GM19324 (cell line): ENCODE measurements around the gene ALB.

ENCODE experiments used
- ATAC-seq: cut with Tn5 transposase; IDR thresholded peaks from one replicate; pipeline ENCODE4 v1.9.1; 2021; ENCODE audit warnings: mild to moderate bottlenecking, moderate library complexity; ENCODE audit not compliant: unreplicated experiment, low FRiP score

The ALB gene

DNA sequence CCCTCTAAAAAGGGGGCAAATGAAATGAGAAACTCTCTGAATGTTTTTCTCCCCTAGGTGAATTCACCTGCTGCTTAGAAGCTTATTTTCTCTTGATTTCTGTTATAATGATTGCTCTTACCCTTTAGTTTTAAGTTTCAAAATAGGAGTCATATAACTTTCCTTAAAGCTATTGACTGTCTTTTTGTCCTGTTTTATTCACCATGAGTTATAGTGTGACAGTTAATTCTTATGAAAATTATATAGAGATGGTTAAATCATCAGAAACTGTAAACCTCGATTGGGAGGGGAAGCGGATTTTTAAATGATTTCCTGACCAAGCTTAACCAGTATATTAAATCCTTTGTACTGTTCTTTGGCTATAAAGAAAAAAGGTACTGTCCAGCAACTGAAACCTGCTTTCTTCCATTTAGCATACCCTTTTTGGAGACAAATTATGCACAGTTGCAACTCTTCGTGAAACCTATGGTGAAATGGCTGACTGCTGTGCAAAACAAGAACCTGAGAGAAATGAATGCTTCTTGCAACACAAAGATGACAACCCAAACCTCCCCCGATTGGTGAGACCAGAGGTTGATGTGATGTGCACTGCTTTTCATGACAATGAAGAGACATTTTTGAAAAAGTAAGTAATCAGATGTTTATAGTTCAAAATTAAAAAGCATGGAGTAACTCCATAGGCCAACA, 4.2 kb downstream of the ALB start:
- no peak for ATAC-seq

DNA sequence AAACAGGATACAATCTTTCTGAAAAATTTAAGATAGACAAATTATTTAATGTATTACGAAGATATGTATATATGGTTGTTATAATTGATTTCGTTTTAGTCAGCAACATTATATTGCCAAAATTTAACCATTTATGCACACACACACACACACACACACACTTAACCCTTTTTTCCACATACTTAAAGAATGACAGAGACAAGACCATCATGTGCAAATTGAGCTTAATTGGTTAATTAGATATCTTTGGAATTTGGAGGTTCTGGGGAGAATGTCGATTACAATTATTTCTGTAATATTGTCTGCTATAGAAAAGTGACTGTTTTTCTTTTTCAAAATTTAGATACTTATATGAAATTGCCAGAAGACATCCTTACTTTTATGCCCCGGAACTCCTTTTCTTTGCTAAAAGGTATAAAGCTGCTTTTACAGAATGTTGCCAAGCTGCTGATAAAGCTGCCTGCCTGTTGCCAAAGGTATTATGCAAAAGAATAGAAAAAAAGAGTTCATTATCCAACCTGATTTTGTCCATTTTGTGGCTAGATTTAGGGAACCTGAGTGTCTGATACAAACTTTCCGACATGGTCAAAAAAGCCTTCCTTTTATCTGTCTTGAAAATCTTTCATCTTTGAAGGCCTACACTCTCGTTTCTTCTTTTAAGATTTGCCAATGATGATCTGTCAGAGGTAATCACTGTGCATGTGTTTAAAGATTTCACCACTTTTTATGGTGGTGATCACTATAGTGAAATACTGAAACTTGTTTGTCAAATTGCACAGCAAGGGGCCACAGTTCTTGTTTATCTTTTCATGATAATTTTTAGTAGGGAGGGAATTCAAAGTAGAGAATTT, 5.2 kb downstream of the ALB start:
- ATAC-seq = no peak

DNA sequence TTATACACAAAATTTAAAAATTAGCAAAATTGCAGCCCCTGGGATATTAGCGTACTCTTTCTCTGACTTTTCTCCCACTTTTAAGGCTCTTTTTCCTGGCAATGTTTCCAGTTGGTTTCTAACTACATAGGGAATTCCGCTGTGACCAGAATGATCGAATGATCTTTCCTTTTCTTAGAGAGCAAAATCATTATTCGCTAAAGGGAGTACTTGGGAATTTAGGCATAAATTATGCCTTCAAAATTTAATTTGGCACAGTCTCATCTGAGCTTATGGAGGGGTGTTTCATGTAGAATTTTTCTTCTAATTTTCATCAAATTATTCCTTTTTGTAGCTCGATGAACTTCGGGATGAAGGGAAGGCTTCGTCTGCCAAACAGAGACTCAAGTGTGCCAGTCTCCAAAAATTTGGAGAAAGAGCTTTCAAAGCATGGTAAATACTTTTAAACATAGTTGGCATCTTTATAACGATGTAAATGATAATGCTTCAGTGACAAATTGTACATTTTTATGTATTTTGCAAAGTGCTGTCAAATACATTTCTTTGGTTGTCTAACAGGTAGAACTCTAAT, 6.0 kb downstream of the ALB start:
- ATAC-seq = no peak

DNA sequence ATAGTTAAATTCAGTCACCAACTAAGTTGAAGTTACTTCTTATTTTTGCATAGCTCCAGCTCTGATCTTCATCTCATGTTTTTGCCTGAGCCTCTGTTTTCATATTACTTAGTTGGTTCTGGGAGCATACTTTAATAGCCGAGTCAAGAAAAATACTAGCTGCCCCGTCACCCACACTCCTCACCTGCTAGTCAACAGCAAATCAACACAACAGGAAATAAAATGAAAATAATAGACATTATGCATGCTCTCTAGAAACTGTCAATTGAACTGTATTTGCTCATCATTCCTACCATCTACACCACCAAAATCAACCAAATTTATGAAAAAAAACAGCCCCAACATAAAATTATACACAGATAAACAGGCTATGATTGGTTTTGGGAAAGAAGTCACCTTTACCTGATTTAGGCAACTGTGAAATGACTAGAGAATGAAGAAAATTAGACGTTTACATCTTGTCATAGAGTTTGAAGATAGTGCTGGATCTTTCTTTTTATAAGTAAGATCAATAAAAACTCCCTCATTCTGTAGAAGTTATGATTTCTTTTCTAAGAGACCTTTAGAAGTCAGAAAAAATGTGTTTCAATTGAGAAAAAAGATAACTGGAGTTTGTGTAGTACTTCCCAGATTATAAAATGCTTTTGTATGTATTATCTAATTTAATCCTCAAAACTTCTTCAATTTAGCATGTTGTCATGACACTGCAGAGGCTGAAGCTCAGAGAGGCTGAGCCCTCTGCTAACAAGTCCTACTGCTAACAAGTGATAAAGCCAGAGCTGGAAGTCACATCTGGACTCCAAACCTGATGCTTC, 7.0 kb downstream of the ALB start:
- ATAC-seq = no peak

DNA sequence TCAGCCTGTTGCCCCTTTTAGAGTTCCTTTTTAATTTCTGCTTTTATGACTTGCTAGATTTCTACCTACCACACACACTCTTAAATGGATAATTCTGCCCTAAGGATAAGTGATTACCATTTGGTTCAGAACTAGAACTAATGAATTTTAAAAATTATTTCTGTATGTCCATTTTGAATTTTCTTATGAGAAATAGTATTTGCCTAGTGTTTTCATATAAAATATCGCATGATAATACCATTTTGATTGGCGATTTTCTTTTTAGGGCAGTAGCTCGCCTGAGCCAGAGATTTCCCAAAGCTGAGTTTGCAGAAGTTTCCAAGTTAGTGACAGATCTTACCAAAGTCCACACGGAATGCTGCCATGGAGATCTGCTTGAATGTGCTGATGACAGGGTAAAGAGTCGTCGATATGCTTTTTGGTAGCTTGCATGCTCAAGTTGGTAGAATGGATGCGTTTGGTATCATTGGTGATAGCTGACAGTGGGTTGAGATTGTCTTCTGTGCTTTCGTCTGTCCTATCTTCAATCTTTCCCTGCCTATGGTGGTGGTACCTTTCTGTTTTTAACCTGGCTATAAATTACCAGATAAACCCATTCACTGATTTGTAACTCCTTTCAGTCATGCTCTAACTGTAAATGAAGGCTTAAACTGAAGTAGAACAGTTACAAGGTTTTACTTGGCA, 7.8 kb downstream of the ALB start:
- no peak for ATAC-seq

DNA sequence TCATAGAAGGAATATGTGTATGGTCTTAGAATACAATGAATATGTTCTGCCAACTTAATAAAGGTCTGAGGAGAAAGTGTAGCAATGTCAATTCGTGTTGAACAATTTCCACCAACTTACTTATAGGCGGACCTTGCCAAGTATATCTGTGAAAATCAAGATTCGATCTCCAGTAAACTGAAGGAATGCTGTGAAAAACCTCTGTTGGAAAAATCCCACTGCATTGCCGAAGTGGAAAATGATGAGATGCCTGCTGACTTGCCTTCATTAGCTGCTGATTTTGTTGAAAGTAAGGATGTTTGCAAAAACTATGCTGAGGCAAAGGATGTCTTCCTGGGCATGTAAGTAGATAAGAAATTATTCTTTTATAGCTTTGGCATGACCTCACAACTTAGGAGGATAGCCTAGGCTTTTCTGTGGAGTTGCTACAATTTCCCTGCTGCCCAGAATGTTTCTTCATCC, 9.2 kb downstream of the ALB start:
- no peak for ATAC-seq

DNA sequence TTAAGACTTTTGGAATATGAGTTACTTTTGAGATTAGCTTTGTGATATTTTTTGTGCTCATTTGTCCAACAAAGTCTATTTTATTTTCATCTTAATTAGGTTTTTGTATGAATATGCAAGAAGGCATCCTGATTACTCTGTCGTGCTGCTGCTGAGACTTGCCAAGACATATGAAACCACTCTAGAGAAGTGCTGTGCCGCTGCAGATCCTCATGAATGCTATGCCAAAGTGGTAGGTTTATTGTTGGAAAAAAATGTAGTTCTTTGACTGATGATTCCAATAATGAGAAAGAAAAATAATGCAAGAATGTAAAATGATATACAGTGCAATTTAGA, 10.8 kb downstream of the ALB start:
- no peak for ATAC-seq

DNA sequence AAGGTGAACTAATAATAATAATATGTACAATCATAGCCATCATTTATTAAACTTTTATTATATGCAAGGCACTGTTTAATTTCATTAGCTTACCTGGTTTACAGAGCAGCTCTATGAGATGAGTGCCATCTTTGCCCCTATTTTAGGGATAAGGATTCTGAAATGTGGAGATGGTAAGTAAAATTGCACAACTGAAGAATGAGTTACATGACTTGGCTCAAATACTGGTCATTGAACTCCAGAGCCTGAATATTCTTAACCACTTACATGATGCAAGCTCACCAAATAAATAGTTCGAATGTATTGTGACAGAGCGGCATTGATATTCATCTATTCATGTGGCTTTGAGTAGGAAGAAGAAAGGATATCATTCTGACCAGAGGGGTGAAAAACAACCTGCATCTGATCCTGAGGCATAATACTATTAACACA, 11.7 kb downstream of the ALB start:
- no peak for ATAC-seq

DNA sequence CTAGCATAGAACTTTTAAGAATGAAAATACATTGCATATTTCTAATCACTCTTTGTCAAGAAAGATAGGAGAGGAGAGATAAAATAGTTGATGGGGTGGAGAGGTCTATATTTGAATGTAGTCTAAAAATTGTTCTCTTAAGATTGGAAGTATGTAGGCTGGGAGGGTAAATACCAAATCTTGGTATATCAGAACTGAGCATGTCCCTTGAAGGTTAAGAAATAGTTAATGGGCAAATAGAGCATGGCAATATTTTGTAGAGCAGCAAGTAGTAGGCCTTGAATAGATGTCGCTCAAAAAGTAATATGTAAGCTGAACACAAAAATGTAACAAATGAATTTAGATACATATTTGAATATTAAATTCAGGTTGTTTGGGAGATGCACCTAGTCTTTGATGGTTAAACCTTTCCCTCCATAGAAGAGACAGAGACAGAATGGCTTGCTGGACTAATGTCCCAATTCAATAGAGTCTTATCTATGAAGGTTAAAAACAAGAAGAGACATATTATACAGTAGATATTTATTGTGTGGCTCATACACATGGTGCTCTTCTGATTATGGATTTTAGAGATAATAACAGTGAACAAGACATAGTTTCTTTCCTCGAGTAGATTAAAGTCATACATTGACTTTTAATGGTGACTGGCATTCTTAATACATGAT, 12.5 kb downstream of the ALB start:
- ATAC-seq = no peak

DNA sequence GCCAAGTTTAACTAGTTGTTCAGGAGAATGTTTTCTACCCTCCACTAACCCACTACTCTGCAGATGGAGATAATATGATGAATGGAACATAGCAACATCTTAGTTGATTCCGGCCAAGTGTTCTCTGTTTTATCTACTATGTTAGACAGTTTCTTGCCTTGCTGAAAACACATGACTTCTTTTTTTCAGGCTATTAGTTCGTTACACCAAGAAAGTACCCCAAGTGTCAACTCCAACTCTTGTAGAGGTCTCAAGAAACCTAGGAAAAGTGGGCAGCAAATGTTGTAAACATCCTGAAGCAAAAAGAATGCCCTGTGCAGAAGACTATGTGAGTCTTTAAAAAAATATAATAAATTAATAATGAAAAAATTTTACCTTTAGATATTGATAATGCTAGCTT, 13.3 kb downstream of the ALB start:
- ATAC-seq = no peak

DNA sequence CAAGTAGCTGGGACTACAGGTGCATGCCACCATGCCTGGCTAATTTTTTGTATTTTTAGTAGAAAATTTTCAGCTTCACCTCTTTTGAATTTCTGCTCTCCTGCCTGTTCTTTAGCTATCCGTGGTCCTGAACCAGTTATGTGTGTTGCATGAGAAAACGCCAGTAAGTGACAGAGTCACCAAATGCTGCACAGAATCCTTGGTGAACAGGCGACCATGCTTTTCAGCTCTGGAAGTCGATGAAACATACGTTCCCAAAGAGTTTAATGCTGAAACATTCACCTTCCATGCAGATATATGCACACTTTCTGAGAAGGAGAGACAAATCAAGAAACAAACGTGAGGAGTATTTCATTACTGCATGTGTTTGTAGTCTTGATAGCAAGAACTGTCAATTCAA, 13.9 kb downstream of the ALB start:
- no peak for ATAC-seq

DNA sequence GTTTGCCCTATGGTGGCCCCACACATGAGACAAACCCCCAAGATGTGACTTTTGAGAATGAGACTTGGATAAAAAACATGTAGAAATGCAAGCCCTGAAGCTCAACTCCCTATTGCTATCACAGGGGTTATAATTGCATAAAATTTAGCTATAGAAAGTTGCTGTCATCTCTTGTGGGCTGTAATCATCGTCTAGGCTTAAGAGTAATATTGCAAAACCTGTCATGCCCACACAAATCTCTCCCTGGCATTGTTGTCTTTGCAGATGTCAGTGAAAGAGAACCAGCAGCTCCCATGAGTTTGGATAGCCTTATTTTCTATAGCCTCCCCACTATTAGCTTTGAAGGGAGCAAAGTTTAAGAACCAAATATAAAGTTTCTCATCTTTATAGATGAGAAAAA, 14.6 kb downstream of the ALB start:
- no peak for ATAC-seq

DNA sequence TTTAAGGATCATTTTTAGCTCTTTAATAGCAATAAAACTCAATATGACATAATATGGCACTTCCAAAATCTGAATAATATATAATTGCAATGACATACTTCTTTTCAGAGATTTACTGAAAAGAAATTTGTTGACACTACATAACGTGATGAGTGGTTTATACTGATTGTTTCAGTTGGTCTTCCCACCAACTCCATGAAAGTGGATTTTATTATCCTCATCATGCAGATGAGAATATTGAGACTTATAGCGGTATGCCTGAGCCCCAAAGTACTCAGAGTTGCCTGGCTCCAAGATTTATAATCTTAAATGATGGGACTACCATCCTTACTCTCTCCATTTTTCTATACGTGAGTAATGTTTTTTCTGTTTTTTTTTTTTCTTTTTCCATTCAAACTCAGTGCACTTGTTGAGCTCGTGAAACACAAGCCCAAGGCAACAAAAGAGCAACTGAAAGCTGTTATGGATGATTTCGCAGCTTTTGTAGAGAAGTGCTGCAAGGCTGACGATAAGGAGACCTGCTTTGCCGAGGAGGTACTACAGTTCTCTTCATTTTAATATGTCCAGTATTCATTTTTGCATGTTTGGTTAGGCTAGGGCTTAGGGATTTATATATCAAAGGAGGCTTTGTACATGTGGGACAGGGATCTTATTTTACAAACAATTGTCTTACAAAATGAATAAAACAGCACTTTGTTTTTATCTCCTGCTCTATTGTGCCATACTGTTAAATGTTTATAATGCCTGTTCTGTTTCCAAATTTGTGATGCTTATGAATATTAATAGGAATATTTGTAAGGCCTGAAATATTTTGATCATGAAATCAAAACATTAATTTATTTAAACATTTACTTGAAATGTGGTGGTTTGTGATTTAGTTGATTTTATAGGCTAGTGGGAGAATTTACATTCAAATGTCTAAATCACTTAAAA, 15.3 kb downstream of the ALB start:
- no peak for ATAC-seq

DNA sequence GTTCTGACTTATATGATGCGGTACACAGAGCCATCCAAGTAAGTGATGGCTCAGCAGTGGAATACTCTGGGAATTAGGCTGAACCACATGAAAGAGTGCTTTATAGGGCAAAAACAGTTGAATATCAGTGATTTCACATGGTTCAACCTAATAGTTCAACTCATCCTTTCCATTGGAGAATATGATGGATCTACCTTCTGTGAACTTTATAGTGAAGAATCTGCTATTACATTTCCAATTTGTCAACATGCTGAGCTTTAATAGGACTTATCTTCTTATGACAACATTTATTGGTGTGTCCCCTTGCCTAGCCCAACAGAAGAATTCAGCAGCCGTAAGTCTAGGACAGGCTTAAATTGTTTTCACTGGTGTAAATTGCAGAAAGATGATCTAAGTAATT, 16.5 kb downstream of the ALB start:
- no peak for ATAC-seq

DNA sequence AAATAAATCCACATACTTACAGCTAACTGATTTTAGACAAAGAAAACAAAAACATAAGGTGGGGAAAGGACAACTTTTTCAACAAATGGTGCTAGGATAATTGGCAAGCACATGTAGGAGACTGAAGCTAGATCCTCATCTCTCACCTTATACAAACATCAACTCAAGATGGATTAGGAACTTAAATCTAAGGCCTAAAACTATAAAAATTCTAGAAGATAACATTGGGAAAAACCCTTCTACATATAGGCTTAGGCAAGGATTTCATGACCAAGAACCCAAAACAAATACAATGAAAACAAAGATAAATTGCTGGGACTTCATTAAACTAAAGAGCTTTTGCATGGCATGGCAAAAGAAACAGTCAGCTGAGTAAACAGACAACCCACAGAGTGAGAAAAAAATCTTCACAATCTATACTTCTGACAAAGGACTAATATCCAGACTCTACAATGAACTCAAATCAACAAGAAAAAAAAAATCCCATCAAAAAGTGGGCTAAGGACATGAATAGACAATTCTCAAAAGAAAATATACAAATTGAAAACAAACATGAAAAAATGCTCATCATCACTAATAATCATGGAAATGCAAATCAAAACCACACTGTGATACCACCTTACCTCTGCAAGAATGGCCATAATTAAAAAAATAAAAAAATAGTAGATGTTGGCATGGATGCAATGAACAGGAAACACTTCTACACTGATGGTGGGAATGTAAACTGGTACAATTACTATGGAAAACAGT, 17.8 kb downstream of the ALB start:
- ATAC-seq = no peak

DNA sequence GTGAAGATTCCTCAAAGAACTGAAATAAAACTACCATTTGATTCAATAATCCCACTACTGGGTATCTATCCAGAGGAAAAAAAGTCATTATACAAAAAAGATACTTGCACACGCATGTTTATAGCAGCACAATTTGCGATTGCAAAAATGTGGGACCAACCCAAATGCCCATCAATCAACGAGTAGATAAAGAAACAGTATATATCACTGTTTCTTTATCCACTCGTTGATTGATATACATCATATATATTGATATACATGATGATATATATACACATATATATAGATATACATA, 18.3 kb downstream of the ALB start:
- no peak for ATAC-seq

DNA sequence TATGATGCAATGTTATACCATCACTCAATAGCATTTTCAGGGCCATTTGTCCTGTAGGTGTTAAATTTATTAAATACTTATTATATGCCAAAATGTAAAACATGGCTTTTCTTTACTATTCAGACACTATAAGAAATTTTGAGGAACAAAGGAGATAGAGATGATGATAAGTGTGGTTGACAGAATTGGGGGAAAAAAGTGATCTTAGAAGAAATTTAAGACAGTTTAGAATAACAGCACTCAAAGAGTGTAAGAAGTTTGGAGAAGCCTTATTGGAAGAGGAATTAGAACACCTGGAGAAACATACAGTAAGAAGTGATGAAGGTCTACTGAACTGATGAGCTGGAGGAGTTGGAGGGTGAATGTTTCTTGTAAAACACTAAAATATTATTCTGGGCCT, 19.1 kb downstream of the ALB start:
- no peak for ATAC-seq

DNA sequence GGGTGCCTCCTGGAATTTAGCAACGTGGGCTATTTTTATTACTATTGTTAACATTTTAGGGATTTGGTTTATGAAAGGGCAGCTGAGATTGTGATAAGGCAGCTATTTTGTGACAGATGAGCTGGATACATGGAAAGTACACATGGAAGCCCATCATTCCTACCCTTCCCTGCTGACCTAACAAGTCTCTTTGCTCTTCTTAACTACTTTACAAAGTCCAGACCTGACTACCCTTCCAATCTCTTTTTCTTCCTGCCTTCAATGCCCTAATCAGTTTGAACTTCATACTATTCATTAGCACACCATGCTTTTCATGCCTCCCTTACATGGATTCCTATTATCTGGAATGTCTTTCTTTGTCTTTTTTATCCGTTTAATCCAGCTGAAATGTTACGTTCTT, 22.6 kb downstream of the ALB start:
- no peak for ATAC-seq
